ENCODE data around the gene SCYL3.
"Not testable (repeated sequence)": the region's sequence is repeated elsewhere in the genome, so short reads cannot be mapped to it uniquely, and the experiment has no call there.

Gene SCYL3

DNA sequence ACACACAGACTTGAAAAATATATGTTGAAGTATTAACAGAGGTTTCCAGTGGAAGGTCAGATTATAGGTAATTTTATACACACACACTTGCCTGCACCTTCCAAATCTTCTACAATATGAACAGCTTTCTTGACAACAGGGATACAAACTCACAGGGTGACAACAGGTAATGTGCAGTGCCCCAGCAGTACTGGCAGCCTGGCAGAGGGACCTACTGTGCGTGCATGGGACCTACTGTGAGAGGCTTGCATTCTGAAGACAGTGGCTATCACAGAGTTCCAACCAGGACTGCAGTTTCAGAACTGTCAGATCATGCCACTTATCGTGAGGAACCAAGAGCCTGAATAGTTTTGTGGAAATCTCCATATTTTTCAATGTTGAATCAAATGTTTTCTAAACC lies 3.8 kb downstream of the SCYL3 start:
- no peak overlapping the region for H3K4me3 Mint-ChIP-seq
- H3K9me3 Mint-ChIP-seq: no peaks in the 10 kb centered on the region
- ATAC-seq: no peak
- H3K4me1 Mint-ChIP-seq: peaks cover 41% of the 10 kb centered on the region
- H3K27me3 Mint-ChIP-seq: no peaks in the 10 kb centered on the region
- peaks cover 16% of the 10 kb centered on the region for H3K36me3 Mint-ChIP-seq
- H3K27ac Mint-ChIP-seq: no peak overlapping the region

DNA sequence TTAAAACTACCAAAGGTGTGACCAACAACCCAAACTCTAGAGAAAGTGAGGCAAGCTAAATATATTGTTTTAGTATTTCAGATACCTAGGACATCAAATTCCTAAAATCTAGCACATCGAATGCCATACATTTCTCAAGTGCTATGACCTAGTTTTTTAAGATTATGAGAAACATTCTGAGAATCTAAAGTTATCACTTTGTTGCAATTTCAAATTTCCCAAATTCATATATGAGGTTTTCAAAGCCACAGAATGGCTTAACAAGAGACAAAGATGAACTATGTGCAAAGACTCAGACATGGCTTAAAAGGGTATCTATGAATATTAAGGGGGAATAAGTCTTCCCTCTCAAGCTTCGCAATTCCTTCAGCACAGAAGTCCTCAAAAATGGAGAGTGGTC lies 6.8 kb downstream of the SCYL3 start:
- Mint-ChIP-seq H3K9me3 (no peaks in the 10 kb centered on the region), H3K36me3 (peaks cover 30% of the 10 kb centered on the region), H3K27me3 (no peaks in the 10 kb centered on the region), H3K4me1 (peaks cover 27% of the 10 kb centered on the region), H3K4me3 (no peak overlapping the region), H3K27ac (no peak overlapping the region)
- no peak for ATAC-seq

DNA sequence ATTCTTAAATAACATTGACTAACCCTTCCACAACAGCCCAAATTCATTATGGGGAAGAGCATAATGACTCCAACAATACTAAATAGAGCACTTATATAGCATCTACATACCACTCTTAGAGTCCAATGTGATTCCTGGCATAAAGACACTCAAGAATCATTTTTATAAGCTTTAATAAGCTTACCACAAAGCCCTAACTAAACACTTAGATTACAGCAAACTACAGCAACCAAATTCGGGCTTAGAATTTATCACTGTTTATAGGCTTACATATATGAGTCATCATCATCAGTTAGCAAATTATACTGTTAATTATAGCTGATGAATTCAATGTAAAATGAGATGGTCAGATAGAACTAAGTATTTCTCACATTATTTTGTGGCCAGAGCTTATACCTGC lies 7.3 kb downstream of the SCYL3 start:
- Mint-ChIP-seq H3K9me3 (no peaks in the 10 kb centered on the region), H3K4me3 (no peak overlapping the region), H3K27me3 (no peaks in the 10 kb centered on the region), H3K27ac (no peak overlapping the region), H3K4me1 (peaks cover 24% of the 10 kb centered on the region), H3K36me3 (peaks cover 33% of the 10 kb centered on the region)
- no peak for ATAC-seq

DNA sequence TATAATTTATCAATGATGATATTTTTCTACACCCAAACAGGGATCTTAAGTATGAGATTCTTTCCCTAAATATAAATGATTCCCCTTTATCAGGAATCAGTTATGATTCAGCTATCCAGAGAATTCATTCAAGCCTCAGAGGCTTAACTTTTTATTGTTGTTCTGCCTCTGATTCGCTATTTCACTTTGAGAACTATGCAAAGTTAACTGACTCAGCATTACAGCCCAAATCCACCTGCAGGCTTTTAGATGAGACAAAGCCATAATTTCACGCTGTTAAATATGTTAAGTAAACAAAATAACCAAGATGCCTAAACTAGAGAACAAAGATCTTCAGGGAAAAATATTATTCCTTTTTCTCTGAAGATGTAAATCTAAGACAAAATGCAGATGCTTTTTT lies 8.5 kb downstream of the SCYL3 start:
- H3K4me3 Mint-ChIP-seq: no peak overlapping the region
- no peaks in the 10 kb centered on the region for H3K9me3 Mint-ChIP-seq
- H3K36me3 Mint-ChIP-seq: peaks cover 36% of the 10 kb centered on the region
- H3K4me1 Mint-ChIP-seq: peaks cover 13% of the 10 kb centered on the region
- H3K27me3 Mint-ChIP-seq: no peaks in the 10 kb centered on the region
- no peak for ATAC-seq
- no peak overlapping the region for H3K27ac Mint-ChIP-seq

DNA sequence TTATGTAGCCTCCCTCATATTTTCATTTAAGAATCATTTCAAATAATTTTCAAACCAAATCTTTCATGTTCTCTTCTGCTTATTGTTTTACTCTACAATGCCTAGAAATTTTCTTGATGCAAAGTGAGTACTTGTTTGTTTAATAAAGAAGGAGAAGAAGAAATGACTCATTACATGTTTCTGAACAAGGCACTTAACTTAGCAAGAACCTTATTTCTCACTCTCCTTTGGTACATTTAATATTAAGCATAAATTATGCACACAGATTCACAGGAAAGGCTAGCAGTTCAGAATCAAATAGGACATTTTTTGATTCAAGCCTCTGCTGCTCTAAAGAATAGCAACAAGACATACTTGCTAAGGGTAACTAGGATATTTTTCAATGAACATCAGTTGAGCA lies 9.1 kb downstream of the SCYL3 start:
- ATAC-seq: no peak
- Mint-ChIP-seq H3K36me3 (peaks cover 36% of the 10 kb centered on the region), H3K4me1 (peaks cover 17% of the 10 kb centered on the region)

DNA sequence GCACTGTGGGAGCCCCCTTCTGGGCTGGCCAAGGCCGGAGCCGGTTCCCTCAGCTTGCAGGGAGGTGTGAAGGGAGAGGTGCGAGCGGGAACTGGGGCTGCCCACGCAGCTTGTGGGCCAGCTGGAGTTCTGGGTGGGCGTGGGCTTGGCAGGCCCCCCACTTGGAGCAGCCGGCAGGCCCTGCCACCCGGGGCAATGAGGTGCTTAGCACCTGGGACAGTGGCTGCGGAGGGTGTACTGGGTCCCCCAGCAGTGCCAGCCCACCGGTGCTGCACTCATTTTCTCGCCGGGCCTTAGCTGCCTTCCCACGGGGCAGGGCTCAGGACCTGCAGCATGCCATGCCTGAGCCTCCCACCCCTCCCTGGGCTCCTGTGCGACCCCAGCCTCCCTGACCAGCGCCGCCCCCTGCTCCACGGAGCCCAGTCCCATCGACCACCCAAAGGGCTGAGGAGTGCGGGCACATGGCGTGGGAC lies 11.6 kb downstream of the SCYL3 start:
- no peak for ATAC-seq
- Mint-ChIP-seq H3K27me3 (no peaks in the 10 kb centered on the region), H3K4me3 (no peak overlapping the region), H3K9me3 (no peaks in the 10 kb centered on the region), H3K27ac (no peak overlapping the region), H3K36me3 (peaks cover 42% of the 10 kb centered on the region), H3K4me1 (peaks cover 27% of the 10 kb centered on the region)

More for the DNA sequence above, 9.1 kb downstream of the SCYL3 start:
- H3K4me3 Mint-ChIP-seq: no peak overlapping the region
- no peak overlapping the region for H3K27ac Mint-ChIP-seq
- no peaks in the 10 kb centered on the region for H3K9me3 Mint-ChIP-seq
- no peaks in the 10 kb centered on the region for H3K27me3 Mint-ChIP-seq

DNA sequence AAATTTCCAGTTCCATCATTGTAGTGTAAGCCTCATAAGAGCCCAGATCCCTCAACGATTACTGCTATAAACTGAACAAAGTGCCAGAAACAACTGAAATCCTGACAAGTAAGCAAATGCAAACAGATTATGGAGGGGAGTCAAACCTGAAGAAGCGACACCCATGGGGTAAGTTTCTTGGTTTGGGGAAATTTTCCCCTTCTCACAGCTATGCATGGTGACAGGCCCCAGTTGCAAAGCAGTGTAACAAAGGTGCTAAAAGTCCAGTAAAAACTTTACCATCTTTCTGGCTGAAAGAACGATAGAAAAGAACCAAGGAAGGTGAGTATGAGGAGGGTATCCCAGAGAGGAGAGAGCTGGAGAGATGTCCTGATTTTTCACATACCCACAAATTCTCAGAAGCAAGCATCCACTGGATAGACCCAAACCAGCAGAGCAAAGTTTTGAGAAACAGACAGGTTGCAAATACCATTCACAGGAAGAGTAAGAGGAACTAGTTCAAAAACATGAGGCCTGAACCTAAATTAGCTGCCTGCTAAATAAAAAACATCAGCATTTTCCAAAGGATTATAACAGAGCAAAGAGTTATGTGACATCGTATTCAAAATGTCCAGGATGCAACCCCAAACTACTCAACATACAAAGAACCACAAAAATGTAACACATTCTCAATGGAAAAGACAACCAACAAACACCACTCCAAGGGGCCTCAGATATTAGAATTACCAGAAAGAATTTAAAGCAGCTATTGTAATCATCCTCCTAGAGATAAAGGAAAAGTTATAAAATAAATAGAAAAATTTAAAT lies 14.5 kb downstream of the SCYL3 start:
- H3K4me1 Mint-ChIP-seq: peaks cover 29% of the 10 kb centered on the region
- H3K9me3 Mint-ChIP-seq: no peaks in the 10 kb centered on the region
- peaks cover 47% of the 10 kb centered on the region for H3K36me3 Mint-ChIP-seq
- no peaks in the 10 kb centered on the region for H3K27me3 Mint-ChIP-seq
- peak overlapping the region; percentile 83 for H3K27ac Mint-ChIP-seq
- H3K4me3 Mint-ChIP-seq: no peak overlapping the region
- ATAC-seq: no peak

DNA sequence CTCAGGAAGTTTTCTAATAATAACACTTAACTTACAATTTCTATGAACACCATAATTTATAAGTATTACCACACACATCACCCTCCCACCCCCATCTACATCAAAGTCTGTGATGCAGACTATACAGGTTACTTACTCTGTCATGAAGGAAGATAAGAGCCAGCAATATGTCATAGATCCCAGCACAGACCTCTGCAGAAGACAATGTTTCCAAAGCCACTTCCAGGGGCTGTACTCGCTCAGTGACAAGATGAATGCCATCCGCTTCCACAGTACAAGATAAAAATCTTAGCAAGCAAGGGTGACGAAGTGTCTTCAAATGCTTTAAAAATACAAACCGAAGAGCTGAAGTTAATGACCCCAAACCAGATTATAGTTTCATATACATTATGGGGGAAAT lies 15.2 kb downstream of the SCYL3 start:
- Mint-ChIP-seq H3K27me3 (no peaks in the 10 kb centered on the region), H3K4me1 (peaks cover 36% of the 10 kb centered on the region), H3K4me3 (no peak overlapping the region), H3K27ac (peak overlapping the region; percentile 83), H3K9me3 (no peaks in the 10 kb centered on the region), H3K36me3 (peaks cover 55% of the 10 kb centered on the region)
- no peak for ATAC-seq

DNA sequence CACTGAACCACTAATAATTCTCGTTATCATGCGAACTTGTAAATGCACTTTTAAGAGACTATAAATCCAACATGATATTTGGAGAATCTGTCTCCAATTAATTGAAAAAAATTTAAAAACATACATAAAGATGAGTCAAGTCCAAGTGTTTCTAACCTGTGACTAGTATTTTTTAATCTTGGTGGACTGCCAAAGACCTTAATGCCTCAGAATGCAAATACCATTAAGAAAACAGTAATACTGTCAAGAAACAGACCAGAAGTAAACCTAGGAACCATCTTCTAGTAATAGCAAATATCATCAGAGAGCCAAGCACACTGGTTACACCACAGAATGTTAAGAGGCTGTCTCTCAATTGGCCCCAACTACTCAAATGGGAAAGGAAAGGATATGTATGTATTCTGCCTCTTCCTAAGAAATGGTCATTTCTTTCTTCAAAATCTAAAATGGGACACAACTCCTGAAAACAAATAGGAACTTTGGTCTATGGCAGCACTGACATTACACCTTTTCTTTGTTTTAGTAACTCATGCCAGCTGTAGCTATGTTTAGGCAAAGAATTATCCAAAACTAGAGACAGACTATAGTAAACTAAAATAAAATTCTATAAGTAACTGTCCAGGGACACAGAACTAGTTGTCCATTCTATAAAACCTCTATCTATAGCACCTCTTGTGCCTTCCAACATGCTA lies 15.8 kb downstream of the SCYL3 start:
- Mint-ChIP-seq H3K4me1 (peaks cover 42% of the 10 kb centered on the region), H3K9me3 (no peaks in the 10 kb centered on the region), H3K36me3 (peaks cover 57% of the 10 kb centered on the region), H3K27ac (no peak overlapping the region), H3K27me3 (no peaks in the 10 kb centered on the region), H3K4me3 (no peak overlapping the region)
- ATAC-seq: no peak

DNA sequence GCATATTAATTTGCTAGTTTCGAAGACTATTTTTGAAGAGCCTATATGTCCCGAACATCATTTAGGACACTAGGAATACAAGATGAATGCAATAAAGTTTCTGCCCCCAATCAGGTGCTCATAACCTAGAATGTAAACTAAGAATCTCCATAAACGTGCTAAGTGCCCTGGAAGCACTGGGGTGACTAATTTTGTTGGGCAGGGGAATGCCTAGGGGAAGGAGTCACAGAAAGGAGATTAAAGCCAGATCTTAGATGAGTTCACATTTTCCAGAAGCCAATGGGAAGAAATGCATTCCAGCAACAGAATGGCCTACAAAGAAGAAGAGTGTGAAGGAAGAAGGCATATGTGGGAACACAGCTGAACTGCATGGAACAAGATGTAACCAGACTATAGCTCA lies 19.5 kb downstream of the SCYL3 start:
- no peak for ATAC-seq
- Mint-ChIP-seq H3K4me3 (no peak overlapping the region), H3K27ac (peak overlapping the region; percentile 19), H3K9me3 (no peaks in the 10 kb centered on the region), H3K4me1 (peaks cover 34% of the 10 kb centered on the region), H3K27me3 (no peaks in the 10 kb centered on the region), H3K36me3 (peaks cover 73% of the 10 kb centered on the region)

DNA sequence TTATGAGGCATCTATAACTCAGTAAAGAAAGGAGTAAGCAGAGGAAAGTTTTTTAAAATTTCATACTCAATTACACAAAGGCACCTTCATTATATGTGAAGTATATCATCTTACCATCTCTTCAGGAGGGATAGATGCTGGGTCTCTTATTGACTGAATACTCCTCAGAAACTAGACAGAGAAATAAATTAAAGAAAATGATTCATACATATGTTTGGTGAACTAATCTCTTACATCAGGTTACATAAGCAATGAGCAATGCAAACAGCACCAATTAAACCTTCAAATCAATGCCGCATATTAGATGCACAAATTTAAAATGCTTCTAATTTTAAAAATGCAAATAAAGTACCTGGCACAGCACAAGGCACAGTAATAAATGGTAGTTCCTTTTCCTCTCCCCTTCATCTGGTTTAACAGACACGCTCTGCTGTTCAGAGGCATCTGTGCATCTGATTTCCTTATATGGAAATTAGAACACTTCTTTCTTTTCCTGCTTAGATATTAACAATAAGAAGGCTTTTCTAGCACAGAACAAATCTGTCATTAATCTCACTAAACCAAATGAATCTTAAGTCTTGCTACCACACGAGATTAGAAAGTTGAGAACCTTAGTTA lies 20.0 kb downstream of the SCYL3 start:
- H3K36me3 Mint-ChIP-seq: peaks cover 78% of the 10 kb centered on the region
- no peak overlapping the region for H3K4me3 Mint-ChIP-seq
- peak overlapping the region; percentile 19 for H3K27ac Mint-ChIP-seq
- H3K9me3 Mint-ChIP-seq: no peaks in the 10 kb centered on the region
- no peaks in the 10 kb centered on the region for H3K27me3 Mint-ChIP-seq
- ATAC-seq: no peak
- peaks cover 28% of the 10 kb centered on the region for H3K4me1 Mint-ChIP-seq

DNA sequence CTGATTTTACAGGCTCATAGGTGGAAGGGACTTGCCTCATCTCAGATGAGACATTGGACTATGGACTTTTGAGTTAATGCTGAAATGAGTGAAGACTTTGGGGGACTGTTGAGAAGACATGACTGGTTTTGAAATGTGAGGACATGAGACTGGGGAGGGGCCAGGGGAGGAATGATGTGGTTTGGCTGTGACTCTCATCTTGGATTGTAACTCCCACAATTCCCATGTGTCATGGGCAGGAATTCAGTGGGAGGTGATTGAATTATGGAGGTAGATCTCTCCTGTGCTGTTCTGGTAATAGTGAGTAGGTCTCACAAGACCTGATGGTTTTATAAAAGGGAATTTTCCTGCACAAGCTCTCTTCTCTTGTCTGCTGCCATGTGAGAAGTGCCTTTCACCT lies 20.8 kb downstream of the SCYL3 start:
- no peak for ATAC-seq
- H3K4me1 Mint-ChIP-seq: peaks cover 23% of the 10 kb centered on the region
- no peak overlapping the region for H3K4me3 Mint-ChIP-seq
- H3K27ac Mint-ChIP-seq: no peak overlapping the region
- H3K36me3 Mint-ChIP-seq: peaks cover 82% of the 10 kb centered on the region
- H3K9me3 Mint-ChIP-seq: no peaks in the 10 kb centered on the region
- H3K27me3 Mint-ChIP-seq: no peaks in the 10 kb centered on the region

DNA sequence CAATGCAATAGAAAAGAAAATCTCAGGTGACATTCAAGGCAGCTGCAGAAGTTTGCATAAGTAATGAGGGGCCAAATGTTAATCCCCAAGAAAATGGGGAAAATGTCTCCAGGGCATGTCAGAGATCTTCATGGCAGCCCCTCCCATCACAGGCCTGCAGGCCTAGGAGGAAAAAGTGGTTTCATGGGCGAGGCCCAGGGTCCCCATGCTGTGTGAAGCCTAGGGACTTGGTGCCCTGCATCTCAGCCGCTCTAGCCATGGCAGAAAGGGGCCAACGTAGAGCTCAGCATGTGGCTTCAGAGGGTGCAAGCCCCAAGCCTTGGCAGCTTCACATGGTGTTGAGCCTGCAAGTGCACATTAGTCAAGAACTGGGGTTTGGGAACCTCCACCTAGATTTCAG lies 21.7 kb downstream of the SCYL3 start:
- not testable (repeated sequence) for H3K4me3 Mint-ChIP-seq, ATAC-seq, H3K27ac Mint-ChIP-seq, H3K27me3 Mint-ChIP-seq, H3K9me3 Mint-ChIP-seq
- peaks cover 80% of the 10 kb centered on the region for H3K36me3 Mint-ChIP-seq
- peaks cover 23% of the 10 kb centered on the region for H3K4me1 Mint-ChIP-seq

DNA sequence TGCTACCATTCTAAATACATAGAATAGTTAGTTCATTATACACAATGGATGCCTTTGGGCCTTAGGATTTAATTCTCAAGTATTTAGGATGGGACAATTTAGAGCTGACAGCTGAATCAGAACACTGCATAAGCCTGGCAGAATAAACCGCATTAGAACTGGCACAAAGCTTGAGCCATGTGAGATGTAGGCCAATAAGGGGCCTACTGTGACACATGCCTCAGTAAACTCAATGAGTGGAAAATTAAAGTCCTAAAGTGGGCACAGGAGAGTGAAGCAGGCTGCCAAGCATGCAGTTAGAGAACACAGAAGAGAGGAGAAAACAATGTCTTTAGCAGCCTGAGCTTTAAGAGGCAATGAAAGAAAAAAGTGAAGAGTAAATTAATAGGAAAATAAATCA lies 24.3 kb downstream of the SCYL3 start:
- no peak for ATAC-seq
- no peak overlapping the region for H3K4me3 Mint-ChIP-seq
- no peaks in the 10 kb centered on the region for H3K27me3 Mint-ChIP-seq
- peaks cover 82% of the 10 kb centered on the region for H3K36me3 Mint-ChIP-seq
- peaks cover 17% of the 10 kb centered on the region for H3K4me1 Mint-ChIP-seq
- no peaks in the 10 kb centered on the region for H3K9me3 Mint-ChIP-seq
- no peak overlapping the region for H3K27ac Mint-ChIP-seq

DNA sequence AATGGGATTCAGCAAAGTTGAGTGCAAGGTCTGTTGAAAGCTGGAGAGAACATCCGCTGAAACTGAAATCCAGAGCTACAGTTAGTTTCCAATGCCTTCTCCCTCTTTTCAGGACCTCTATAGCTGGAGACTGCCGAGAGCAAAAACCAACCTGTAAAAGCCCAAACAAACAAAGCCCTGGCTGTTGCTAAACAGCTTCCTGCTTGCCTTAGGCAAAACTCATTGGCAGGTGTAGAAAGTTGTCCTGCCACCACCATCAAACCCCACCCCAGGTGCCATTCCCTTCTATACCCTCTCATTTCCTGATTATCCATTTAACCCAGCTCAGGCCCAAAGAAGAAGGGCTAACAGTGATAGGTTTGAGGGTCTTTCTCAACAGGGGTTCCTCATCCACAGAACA lies 24.7 kb downstream of the SCYL3 start:
- no peak for ATAC-seq
- Mint-ChIP-seq H3K36me3 (peaks cover 82% of the 10 kb centered on the region), H3K4me3 (no peak overlapping the region), H3K27me3 (no peaks in the 10 kb centered on the region), H3K4me1 (peaks cover 12% of the 10 kb centered on the region), H3K27ac (no peak overlapping the region), H3K9me3 (no peaks in the 10 kb centered on the region)

All from stimulated activated memory B cell treated with anti-CD40 and anti-IgM and Interleukin-4, amounts not matched to agents 10 μg/mL and 1 μg/mL and 100 μg/mL, for 72 hours (primary cell).